SK-N-MC (cell line): ENCODE measurements around the gene OR2B6.

Experiments
- EZH2 ChIP-seq: fragments of 200-600 bp; sonication (generic); IDR thresholded peaks from one replicate; pipeline ENCODE4 v1.6.1; 2017; ENCODE audit warnings: antibody characterized with exemption
- POLR2AphosphoS5 ChIP-seq: IDR thresholded peaks from 2 replicates; pipeline ENCODE4 v1.6.1; 2012; ENCODE audit warnings: mild to moderate bottlenecking, low read depth, low read length, borderline replicate concordance

GRCh38 chr6:27966816-27967426 lies 9.9 kb downstream of the OR2B6 start:
- TF ChIP-seq POLR2AphosphoS5 (no peak), EZH2 (no peak)
